MV-4-11 (cell line): ENCODE results near the gene SLC22A15.
A peak's percentile ranks its signal among the peaks of the same experiment; 100 is the strongest.
"Not testable (repeated sequence)": the region's sequence is repeated elsewhere in the genome, so short reads cannot be mapped to it uniquely, and the experiment has no call there.

Source experiments
- DNase-seq: peaks from one replicate; lab custom pipeline; 2025; lab: John Stamatoyannopoulos, UW

SLC22A15 gene

GRCh38 chr1:115976062-115976920 lies at the start of gene SLC22A15:
Gene SLC22A15, plus strand, starts transcription at chr1:115976513. Its CDS starts 115 bp downstream, at chr1:115976628.
- DNase-seq, result peak; percentile 94

GRCh38 chr1:115927971-115928370 lies 48.3 kb upstream of the SLC22A15 start:
- DNase-seq, result no peak

- peak; percentile 21 for DNase-seq
These were observed 46.4 kb upstream of the SLC22A15 start for GRCh38 chr1:115929881-115930280.

GRCh38 chr1:115933625-115934024 lies 42.7 kb upstream of the SLC22A15 start:
- no peak for DNase-seq

GRCh38 chr1:115939455-115939854 lies 36.9 kb upstream of the SLC22A15 start:
- no peak for DNase-seq

- no peak for DNase-seq
These were observed 30.2 kb upstream of the SLC22A15 start for GRCh38 chr1:115946116-115946515.

- no peak for DNase-seq
These were observed 27.2 kb upstream of the SLC22A15 start for GRCh38 chr1:115949156-115949555.

GRCh38 chr1:115951560-115951959 lies 24.8 kb upstream of the SLC22A15 start:
- peak; percentile 52 for DNase-seq

- no peak for DNase-seq
These were observed 23.8 kb upstream of the SLC22A15 start for GRCh38 chr1:115952547-115952946.

GRCh38 chr1:115953180-115953579 lies 23.1 kb upstream of the SLC22A15 start:
- no peak for DNase-seq

- no peak for DNase-seq
These were observed 21.6 kb upstream of the SLC22A15 start for GRCh38 chr1:115954684-115955083.

- DNase-seq, result no peak
These were observed 21.1 kb upstream of the SLC22A15 start for GRCh38 chr1:115955228-115955627.

- no peak for DNase-seq
These were observed 17.4 kb upstream of the SLC22A15 start for GRCh38 chr1:115958866-115959265.

GRCh38 chr1:115969509-115969908 lies 6.8 kb upstream of the SLC22A15 start:
- DNase-seq, result peak; percentile 4

GRCh38 chr1:115971778-115972177 lies 4.5 kb upstream of the SLC22A15 start:
- not testable (repeated sequence) for DNase-seq

GRCh38 chr1:115973154-115973553 lies 3.2 kb upstream of the SLC22A15 start:
- no peak for DNase-seq

- no peak for DNase-seq
These were observed 698 bp upstream of the SLC22A15 start for GRCh38 chr1:115975569-115976061.

GRCh38 chr1:115976921-115977498 lies 697 bp downstream of the SLC22A15 start:
- peak; percentile 61 for DNase-seq

GRCh38 chr1:115977499-115978258 lies 1.4 kb downstream of the SLC22A15 start:
- peak; percentile 98 for DNase-seq

- peak; percentile 37 for DNase-seq
These were observed 2.1 kb downstream of the SLC22A15 start for GRCh38 chr1:115978292-115978941.

GRCh38 chr1:115980156-115980555 lies 3.8 kb downstream of the SLC22A15 start:
- no peak for DNase-seq
